Measurements from ENCODE around the gene FOSL2. TPM values are rescaled to one million over a fixed set of nuclear protein-coding genes. Genes with fewer than 3 reads are reported as not detected.

The FOSL2 gene
- total RNA-seq, 3 donors from 2014 or later (not counting 1 experiment from before 2014, with no cell fraction given), result 414 to 531 (median 455) TPM

DNA sequence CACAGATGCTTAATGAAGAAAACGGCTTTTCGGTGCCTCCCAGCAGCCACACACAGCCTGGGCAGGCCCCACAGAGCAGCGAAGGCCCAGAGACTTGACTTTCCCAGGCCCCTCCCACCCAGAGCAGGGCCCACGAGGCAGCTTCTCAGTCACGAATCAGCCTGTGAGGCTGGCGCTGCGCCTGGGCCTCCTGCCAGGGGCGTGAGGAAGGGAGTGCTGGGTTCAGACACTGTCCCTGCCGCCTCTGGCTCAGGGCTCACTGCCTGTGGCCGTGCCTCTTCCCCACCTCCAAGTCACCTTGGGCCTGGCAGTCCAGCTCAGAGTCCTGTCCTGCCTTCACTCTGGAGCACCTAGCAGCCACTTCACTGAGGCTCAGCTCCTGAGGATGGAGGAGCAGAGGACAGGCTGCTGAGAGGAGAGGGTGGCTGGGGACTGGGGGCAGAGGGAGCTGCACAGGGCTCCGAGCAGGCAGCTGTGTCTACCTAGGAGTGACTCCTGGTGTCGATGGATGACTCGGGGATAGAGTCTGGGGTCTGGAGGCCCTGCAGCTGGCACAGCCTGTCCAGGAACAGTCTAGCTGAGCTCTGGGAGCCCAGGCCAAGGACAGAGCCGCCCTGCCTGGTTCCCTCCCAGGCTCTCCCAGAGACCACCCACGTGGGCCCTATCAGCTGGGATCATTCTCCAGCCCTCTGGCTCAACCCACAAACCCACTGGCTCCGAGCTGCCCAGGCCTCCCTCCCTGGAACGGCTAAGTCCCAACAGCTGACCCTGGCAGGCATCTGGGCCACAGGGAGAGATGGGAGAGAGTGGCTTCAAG is 36.4 kb upstream of the FOSL2 start:
- peak overlapping the region; percentile 63 to 80 for H3K27ac Mint-ChIP-seq
- Histone ChIP-seq H3K27me3 (ENCODE audit: control insufficient read depth, insufficient read depth, low read length) (no peaks in the 10 kb centered on the region), H3K9me3 (ENCODE audit: control insufficient read depth, insufficient read depth, low read length) (no peaks in the 10 kb centered on the region), H3K4me3 (ENCODE audit: low read length) (no peak overlapping the region), H3K4me1 (ENCODE audit: control insufficient read depth, insufficient read depth, low read length) (peaks cover 59% of the 10 kb centered on the region), H3K27ac (ENCODE audit: low read length) (peak overlapping the region; percentile 29), H3K36me3 (ENCODE audit: control insufficient read depth, insufficient read depth, low read length) (no peaks in the 10 kb centered on the region)
- intact Hi-C loops (cut with micrococcal nuclease), result loop anchor here (5.0 kb wide), 1 partner anchor 84 kb away; no protein-coding TSS in a partner anchor
- TF ChIP-seq, protein P1, sequence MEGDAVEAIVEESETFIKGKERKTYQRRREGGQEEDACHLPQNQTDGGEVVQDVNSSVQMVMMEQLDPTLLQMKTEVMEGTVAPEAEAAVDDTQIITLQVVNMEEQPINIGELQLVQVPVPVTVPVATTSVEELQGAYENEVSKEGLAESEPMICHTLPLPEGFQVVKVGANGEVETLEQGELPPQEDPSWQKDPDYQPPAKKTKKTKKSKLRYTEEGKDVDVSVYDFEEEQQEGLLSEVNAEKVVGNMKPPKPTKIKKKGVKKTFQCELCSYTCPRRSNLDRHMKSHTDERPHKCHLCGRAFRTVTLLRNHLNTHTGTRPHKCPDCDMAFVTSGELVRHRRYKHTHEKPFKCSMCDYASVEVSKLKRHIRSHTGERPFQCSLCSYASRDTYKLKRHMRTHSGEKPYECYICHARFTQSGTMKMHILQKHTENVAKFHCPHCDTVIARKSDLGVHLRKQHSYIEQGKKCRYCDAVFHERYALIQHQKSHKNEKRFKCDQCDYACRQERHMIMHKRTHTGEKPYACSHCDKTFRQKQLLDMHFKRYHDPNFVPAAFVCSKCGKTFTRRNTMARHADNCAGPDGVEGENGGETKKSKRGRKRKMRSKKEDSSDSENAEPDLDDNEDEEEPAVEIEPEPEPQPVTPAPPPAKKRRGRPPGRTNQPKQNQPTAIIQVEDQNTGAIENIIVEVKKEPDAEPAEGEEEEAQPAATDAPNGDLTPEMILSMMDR (IDR thresholded peaks at IDR 0.05), result no peak
- WGBS (ENCODE audit: insufficient coverage), result 73% methylated on average over 17 of the region's 17 CpGs
- DNase-seq (peak in 1 of 2 donors; percentile 73), ATAC-seq (peak in 1 of 3 donors; percentile 14)
- H3K36me3 Mint-ChIP-seq, result no peaks in the 10 kb centered on the region
- peaks cover 24 to 55% of the 10 kb centered on the region in 2 donors for H3K4me1 Mint-ChIP-seq
- H3K9me3 Mint-ChIP-seq, result no peaks in the 10 kb centered on the region
- no peak overlapping the region for H3K4me3 Mint-ChIP-seq
- no peaks in the 10 kb centered on the region for H3K27me3 Mint-ChIP-seq (ENCODE audit: low read depth in 2 of 2)

GRCh38 chr2:28357055-28357454 is 35.6 kb upstream of the FOSL2 start:
- TF ChIP-seq, protein P1 (IDR thresholded peaks at IDR 0.05), result no peak
- no peak for ATAC-seq
- no peaks in the 10 kb centered on the region for H3K9me3 ChIP-seq (ENCODE audit: control insufficient read depth, insufficient read depth, low read length)

DNA sequence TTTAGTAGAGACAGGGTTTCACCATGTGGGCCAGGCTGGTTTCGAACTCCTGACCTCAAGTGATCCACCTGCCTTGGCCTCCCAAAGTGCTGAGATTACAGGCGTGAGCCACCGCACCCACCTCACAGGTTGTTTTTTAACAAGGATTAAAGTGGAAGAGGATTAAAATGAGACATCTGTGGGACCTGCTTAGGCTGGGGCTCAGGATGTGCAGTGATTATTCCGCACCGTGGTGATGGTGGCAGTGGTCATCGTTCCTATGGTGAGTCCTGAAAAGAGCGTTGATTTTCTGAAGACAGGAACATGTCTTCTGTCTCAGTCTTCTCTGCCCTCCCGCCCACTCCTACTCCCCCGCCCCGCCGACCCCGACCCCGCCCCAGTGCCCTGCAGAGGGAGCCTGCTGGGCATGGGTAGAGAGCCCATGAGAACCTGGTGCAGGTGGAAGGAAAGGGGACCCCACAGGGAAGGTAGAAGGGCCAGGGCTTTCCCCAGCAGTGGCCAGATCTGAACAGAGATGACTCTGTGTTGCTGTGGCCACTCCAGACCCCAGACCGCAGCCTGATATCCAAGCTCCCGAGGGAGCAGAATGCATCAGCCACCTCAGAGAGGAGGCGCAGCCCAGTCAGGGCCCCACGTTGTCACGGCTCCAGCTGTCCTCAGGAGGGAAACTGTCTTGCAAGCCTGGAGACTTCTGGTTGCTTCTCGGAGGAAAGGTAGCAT is 34.5 kb upstream of the FOSL2 start:
- TF ChIP-seq, protein P1 (IDR thresholded peaks at IDR 0.05), result no peak
- no peak for ATAC-seq
- intact Hi-C loops (cut with micrococcal nuclease), result loop anchor here (5.0 kb wide), 1 partner anchor 86 kb away; no protein-coding TSS in a partner anchor
- no peak overlapping the region for H3K4me3 ChIP-seq (ENCODE audit: low read length)
- peak overlapping the region; percentile 97 for H3K27ac ChIP-seq (ENCODE audit: low read length)
- H3K27me3 ChIP-seq (ENCODE audit: control insufficient read depth, insufficient read depth, low read length), result no peaks in the 10 kb centered on the region
- H3K9me3 Mint-ChIP-seq, result no peaks in the 10 kb centered on the region
- H3K27ac Mint-ChIP-seq, result peak overlapping the region; percentile 93 to 94
- no peak for DNase-seq
- WGBS (ENCODE audit: insufficient coverage), result 84% methylated on average over 18 of the region's 19 CpGs
- H3K4me1 ChIP-seq (ENCODE audit: control insufficient read depth, insufficient read depth, low read length), result peaks cover 71% of the 10 kb centered on the region
- no peaks in the 10 kb centered on the region for H3K9me3 ChIP-seq (ENCODE audit: control insufficient read depth, insufficient read depth, low read length)
- peaks cover 30 to 55% of the 10 kb centered on the region in 2 donors for H3K4me1 Mint-ChIP-seq
- no peaks in the 10 kb centered on the region for H3K27me3 Mint-ChIP-seq (ENCODE audit: low read depth in 2 of 2)
- no peak overlapping the region for H3K4me3 Mint-ChIP-seq
- no peaks in the 10 kb centered on the region for H3K36me3 Mint-ChIP-seq
- H3K36me3 ChIP-seq (ENCODE audit: control insufficient read depth, insufficient read depth, low read length), result no peaks in the 10 kb centered on the region

More at GRCh38 chr2:28357055-28357454, 35.6 kb upstream of the FOSL2 start:
- DNase-seq, result no peak
- no peaks in the 10 kb centered on the region for H3K27me3 Mint-ChIP-seq (ENCODE audit: low read depth in 2 of 2)
- no peak overlapping the region for H3K27ac ChIP-seq (ENCODE audit: low read length)
- no peaks in the 10 kb centered on the region for H3K36me3 ChIP-seq (ENCODE audit: control insufficient read depth, insufficient read depth, low read length)
- no peak overlapping the region for H3K4me3 Mint-ChIP-seq
- H3K9me3 Mint-ChIP-seq, result no peaks in the 10 kb centered on the region
- no peaks in the 10 kb centered on the region for H3K36me3 Mint-ChIP-seq
- peaks cover 21 to 53% of the 10 kb centered on the region in 2 donors for H3K4me1 Mint-ChIP-seq
- no peak overlapping the region for H3K4me3 ChIP-seq (ENCODE audit: low read length)
- peaks cover 67% of the 10 kb centered on the region for H3K4me1 ChIP-seq (ENCODE audit: control insufficient read depth, insufficient read depth, low read length)
- 98% methylated on average over 5 of the region's 5 CpGs for WGBS (ENCODE audit: insufficient coverage)
- peak overlapping the region; percentile 45 to 93 for H3K27ac Mint-ChIP-seq
- intact Hi-C loops (cut with micrococcal nuclease), result loop anchor here (5.0 kb wide), 1 partner anchor 85 kb away; no protein-coding TSS in a partner anchor
- H3K27me3 ChIP-seq (ENCODE audit: control insufficient read depth, insufficient read depth, low read length), result no peaks in the 10 kb centered on the region

Measured in natural killer cell (primary cell).